Esophagus squamous epithelium (tissue), 4 donors: Measurements from ENCODE around the gene TSPO.

ENCODE experiments used
- POLR2A ChIP-seq, 4 donors: fragments of 450-650 bp; IDR thresholded peaks; one replicate each; pipeline ENCODE4 v1.6.1; 2017; ENCODE audit warnings: antibody characterized with exemption in 4 of 4, mild to moderate bottlenecking in 4 of 4, moderate library complexity in 3 of 4
- TF ChIP-seq, protein P1 (sequence below), 6 experiments: fragments of 450-650 bp in 4 of 6; fragments of 200-600 bp in 2 of 6; sonication (generic) in 2 of 6; IDR thresholded peaks; one replicate each; pipeline ENCODE4 v1.5.1; 2016 to 2019; ENCODE audit warnings: antibody characterized with exemption in 6 of 6, mild to moderate bottlenecking in 4 of 6, moderate library complexity in 4 of 6

DNA sequence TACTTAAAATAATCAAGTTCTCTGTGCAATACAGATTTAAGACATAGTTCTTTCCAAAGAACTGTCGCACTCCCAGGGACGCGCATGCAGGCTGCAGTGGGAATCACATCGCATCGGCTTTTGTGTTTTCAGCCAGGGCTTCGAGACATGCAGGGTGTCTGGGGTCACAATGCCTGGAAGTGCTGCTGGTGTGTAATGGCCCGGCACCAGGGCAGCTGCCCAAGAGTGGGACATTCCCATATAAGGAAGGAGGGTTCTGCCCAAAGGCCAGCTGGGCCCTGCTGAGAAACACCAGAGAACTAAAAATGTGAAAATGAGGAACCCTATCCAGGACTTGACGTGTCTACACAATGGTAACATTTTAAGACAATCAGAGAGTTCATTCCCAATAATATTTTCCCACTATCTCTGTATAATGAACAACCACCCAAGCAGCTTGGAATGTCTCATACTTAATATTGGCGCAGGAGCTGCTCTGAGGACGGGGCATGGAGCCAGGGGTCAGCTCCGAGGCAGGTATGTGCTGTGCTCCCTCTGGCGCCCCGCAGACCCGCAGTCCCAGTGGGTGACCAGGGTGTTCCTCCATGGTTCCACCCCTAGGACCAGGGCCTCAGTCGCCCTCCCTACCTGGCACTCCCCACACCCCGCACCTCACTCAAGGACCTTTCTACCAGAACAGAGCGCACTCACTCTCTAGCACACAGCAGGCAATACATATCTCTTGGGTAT is 19.4 kb upstream of the TSPO start:
- TF ChIP-seq, protein P1, sequence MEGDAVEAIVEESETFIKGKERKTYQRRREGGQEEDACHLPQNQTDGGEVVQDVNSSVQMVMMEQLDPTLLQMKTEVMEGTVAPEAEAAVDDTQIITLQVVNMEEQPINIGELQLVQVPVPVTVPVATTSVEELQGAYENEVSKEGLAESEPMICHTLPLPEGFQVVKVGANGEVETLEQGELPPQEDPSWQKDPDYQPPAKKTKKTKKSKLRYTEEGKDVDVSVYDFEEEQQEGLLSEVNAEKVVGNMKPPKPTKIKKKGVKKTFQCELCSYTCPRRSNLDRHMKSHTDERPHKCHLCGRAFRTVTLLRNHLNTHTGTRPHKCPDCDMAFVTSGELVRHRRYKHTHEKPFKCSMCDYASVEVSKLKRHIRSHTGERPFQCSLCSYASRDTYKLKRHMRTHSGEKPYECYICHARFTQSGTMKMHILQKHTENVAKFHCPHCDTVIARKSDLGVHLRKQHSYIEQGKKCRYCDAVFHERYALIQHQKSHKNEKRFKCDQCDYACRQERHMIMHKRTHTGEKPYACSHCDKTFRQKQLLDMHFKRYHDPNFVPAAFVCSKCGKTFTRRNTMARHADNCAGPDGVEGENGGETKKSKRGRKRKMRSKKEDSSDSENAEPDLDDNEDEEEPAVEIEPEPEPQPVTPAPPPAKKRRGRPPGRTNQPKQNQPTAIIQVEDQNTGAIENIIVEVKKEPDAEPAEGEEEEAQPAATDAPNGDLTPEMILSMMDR (IDR thresholded peaks at IDR 0.05), result no peak
- TF ChIP-seq POLR2A (IDR thresholded peaks at IDR 0.05), result no peak
